AG10803 (cell line): ENCODE results near the gene KPNB1.

Experiments used
- DNase-seq: peaks from one replicate; pipeline ENCODE4 v3.0.0; 2010; ENCODE audit warnings: low read depth
- H3K4me3 ChIP-seq: 2 replicates; pipeline ENCODE4 v1.5.1; 2011; ENCODE audit warnings: mild to moderate bottlenecking, low read length, control low read depth
- TF ChIP-seq, protein P1 (sequence below): conservative IDR thresholded peaks from 2 replicates; pipeline ENCODE4 v1.5.1; 2011; ENCODE audit warnings: mild to moderate bottlenecking, low read length, control low read depth, inconsistent platforms

Gene KPNB1

DNA sequence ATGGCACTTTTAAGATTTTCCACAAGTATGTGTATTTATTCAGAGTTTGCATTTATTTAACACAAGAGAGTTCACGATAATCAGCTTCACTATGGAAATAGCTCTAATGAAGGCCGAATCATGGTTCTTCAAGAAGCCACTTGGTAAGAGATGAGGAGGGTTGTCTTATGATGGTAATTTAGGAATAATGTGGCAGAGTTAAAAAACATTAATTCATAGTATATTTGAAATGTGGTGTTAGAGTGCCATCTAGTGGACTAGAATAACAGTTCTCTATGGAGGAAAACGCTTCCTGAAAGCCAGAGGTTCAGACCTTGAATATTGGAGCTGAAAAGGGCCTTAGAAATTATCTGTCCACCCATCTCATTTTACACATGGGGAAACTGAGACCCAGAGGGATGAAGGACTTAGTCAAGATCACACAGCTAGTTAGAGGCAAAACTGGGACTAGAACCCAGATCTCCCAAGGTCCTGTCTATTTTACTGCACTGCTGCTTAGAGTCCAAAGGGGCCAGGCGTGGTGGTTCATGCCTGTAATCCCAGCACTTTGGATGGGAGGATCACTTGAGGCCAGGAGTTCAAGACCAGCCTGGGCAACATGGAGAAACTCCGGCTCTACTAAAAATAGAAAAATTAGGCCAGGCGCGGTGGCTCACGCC is 33.8 kb upstream of the KPNB1 start:
- TF ChIP-seq, protein P1, sequence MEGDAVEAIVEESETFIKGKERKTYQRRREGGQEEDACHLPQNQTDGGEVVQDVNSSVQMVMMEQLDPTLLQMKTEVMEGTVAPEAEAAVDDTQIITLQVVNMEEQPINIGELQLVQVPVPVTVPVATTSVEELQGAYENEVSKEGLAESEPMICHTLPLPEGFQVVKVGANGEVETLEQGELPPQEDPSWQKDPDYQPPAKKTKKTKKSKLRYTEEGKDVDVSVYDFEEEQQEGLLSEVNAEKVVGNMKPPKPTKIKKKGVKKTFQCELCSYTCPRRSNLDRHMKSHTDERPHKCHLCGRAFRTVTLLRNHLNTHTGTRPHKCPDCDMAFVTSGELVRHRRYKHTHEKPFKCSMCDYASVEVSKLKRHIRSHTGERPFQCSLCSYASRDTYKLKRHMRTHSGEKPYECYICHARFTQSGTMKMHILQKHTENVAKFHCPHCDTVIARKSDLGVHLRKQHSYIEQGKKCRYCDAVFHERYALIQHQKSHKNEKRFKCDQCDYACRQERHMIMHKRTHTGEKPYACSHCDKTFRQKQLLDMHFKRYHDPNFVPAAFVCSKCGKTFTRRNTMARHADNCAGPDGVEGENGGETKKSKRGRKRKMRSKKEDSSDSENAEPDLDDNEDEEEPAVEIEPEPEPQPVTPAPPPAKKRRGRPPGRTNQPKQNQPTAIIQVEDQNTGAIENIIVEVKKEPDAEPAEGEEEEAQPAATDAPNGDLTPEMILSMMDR = peak; percentile 69
- peak; percentile 50 for DNase-seq
- H3K4me3 ChIP-seq = no peak overlapping the region

DNA sequence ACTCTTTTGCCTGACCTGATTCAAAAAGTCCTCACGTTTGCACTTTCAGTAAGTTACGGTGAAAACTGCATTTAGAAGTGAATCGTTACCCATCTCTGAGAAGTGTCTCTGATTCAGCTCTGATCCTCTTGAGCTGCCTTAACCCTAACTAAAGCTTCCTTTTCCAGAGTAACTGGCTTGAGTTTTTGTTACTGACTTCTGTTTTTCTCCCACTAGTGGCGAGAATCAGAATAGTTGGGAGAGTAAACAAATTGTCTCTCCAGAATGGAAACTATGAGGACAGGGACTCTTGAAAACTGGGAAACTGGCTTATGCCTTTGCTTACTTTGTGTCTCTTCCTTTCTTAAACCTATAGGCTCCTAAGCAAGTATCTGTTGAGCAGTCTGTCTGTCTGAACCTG is 31.3 kb upstream of the KPNB1 start:
- DNase-seq = peak; percentile 14
- H3K4me3 ChIP-seq = no peak overlapping the region
- TF ChIP-seq, protein P1 = peak; percentile 47; the same call in 1 of the 2 replicates

DNA sequence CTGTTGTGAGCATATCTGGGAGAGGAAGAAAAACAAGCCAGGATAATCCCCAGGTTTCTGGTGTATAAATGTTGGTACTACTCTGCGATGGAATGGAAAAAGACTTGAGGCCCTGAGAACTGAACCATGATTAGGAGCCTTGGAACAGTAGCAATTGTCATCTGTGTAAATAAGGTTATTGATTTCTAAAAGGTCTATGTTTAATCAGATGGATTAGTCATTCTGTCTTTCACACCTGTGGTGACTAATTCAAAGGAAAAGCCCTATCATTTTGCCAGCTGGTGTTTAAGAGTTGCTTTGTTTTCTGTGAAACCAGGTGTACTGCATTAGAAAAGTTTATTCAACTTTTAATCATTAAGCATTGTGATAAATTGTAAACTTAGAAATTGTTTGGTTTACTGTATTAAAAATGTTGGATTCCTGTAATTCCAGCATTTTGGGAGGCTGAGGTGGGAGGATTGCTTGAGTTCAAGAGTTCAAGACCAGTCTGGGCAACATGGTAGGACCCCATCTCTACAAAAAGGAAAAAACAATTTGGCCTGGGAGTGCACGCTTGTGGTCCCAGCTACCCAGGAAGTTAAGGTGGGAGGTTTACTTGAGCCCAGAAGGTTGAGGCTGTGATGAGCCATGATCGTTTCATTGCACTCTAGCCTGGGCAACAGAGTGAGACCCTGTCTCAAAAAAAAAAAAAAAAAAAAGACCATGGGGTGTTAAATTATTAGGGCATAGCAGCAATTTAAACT is 29.0 kb upstream of the KPNB1 start:
- TF ChIP-seq, protein P1 = no peak
- H3K4me3 ChIP-seq = no peak overlapping the region
- no peak for DNase-seq

DNA sequence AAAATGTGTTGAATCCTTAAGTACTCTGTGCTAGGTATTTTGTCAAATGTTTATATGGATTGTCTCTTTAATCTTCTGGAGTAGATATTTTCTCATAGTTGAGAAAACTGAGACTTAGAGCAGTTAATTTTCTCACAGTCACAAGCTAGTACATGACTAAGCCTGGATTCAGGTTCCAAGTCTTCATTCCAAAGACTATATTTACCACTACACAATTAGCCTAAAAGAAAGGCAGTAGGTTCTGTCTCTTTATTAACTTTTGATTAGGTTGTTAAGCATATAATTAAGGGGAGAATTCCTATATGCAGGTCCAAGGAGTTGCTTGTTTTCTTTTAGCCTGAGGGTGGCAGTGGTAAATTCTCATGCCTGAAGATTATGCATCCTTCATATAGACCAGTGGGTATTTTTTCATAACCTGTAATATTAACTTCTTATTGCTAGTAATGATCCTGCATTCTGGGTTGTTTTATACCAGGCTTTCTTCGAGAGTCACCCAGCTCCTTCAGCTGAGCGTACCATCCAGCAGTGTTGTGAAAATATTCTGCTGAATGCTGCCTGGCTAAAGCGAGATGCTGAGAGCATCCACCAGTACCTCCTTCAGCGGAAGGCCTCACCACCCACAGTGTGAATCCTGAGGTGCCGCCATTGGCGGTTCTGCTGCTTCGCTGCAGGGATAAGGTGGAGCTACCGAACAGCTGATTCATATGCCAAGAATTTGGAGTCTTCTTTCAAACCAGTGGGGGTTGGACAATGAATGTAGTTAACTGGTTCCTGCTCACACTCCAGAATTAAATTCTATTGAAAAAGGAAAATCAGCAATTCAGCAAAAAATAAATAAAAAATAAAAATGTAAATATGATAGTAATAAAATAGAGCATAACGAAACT is 28.2 kb upstream of the KPNB1 start:
- no peak overlapping the region for H3K4me3 ChIP-seq
- DNase-seq = peak; percentile 87
- TF ChIP-seq, protein P1 = no peak; the same call in 1 of the 2 replicates

GRCh38 chr17:47622180-47622549 is 27.6 kb upstream of the KPNB1 start:
- no peak overlapping the region for H3K4me3 ChIP-seq
- TF ChIP-seq, protein P1 = no peak
- no peak for DNase-seq

- DNase-seq = no peak
- TF ChIP-seq, protein P1 = no peak
- H3K4me3 ChIP-seq = no peak overlapping the region
Observed at GRCh38 chr17:47624727-47625068, 25.0 kb upstream of the KPNB1 start.
